Left ventricle myocardium superior (tissue), 1 donor: ENCODE results near the gene FARS2. TPM values are rescaled to one million over a fixed set of nuclear protein-coding genes. Genes with fewer than 3 reads are reported as not detected.
A peak's percentile ranks its signal among the peaks of the same experiment; 100 is the strongest.
"Not testable (repeated sequence)": the region's sequence is repeated elsewhere in the genome, so short reads cannot be mapped to it uniquely, and the experiment has no call there.

Source experiments
- ATAC-seq: fragments of 200-7000 bp; cut with Tn5 transposase; one replicate; pipeline ENCODE4 v1.9.1; 2020; ENCODE audit warnings: mild to moderate bottlenecking, moderate library complexity
- DNase-seq: peaks from one replicate; pipeline ENCODE4 v3.0.0-alpha.2; 2020
- intact Hi-C: fragments of 100-400 bp; cut with micrococcal nuclease; formaldehyde crosslinking; loops from one replicate; pipeline ENCODE4 v1.11.0; 2022
- total RNA-seq: library from RNA; stranded (reverse); fragmentation: NEBNext Ultra II Directional; extraction: Animal tissue kit (Norgen Biotek cat#: 25700); gene quantifications from one replicate; pipeline ENCODE4 v1.2.1, GENCODE V29; 2021
- donor health status: DM: no; HTN: yes; CAD: no; lungs with severe emphysema.

FARS2 gene
- total RNA-seq, 1 donor from 2014 or later = 19.4 TPM

DNA sequence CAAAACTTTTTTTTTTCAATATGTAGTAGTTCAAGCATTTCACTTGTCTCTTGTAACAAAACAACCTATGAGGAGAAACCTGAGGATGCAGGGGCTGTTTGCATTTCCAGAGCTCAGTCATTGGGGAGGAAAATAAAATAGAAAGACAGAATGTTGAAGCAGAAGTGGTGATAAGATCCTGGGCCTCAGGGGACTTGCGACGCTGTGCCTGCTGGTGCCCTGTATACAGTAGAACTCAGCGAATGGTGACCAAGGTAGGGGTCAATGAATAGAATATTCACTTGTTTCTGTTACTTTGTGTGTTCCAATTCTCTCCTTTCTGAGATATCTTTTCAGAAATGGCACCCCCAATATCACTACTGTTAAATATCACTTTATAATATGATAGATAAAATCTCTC lies 271.6 kb downstream of the FARS2 start:
- intact Hi-C loops = no loop called here
- DNase-seq (no peak), ATAC-seq (no peak)

DNA sequence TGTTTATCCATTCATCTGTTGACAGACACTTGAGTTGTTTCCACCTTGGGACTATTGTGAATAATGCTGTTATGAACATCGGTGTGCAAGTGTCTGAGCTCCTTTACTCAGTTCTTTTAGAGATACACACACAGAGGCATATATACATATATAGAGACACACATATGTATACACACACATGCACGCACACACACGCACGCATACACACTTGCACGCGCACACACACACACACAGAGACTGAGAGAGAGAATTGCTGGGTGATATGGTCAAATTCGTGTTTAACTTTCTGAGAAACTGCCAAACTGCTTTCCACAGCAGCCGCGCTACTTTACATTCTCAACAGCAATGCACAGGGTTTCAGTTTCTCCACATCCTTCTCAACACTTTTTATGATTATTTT lies 273.3 kb downstream of the FARS2 start:
- intact Hi-C loops = no loop called here
- no peak for ATAC-seq
- DNase-seq = no peak

DNA sequence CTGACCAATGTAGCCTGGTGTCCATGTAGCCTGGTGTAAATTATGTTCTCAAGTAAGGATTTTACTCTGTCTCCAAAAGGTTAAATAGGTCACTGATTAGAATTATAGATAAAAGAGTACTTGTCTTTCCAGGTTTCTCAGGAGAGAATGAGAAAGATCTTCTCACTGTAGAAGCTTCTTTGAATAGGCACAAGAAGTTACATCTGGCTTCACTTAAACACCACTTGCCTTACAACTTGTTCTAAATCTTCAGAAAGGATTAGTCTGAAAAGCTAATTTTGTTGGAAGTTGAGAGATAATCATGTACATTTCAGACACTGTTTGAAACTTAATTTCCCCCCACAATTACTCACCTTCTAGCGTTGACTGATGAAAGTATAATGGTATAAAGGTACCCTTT lies 275.3 kb downstream of the FARS2 start:
- intact Hi-C loops = no loop called here
- no peak for DNase-seq
- ATAC-seq = no peak

DNA sequence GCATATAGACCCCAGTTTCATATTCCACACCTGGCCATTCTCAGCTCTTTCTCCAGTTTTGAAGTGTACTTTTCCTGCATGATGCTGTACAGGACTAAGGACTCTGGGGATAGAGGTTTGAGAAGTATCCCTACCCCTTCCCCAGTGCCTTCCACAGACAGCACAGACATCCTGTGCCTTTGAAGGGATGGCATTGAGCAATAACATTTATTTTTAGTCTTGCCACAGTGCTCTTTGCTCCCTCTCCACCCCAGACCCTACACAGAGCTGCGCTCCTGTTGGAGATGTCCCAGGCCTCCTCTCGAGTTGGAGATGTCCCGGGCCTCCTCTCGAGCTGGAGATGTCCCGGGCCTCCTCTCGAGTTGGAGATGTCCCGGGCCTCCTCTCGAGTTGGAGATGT lies 275.8 kb downstream of the FARS2 start:
- intact Hi-C loops = no loop called here
- ATAC-seq = peak; percentile 53
- no peak for DNase-seq

DNA sequence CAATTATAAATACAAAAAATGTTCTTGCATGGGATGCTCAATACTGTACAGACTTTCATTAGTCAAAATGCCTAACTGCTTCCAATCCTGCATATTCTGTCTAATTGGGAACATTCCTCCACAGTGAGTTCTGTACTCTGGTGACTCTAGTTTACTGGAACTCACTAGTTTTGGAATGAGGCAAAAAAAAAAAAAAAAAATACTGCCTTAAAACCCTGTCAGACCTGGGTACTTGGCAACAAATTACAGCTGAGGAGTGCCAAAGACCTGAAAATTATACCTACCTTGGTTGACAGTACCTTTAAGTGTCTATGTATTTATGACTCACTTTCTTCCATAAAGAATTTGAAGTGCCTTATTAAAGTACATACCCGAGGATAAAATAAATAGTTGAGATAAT lies 276.7 kb downstream of the FARS2 start:
- ATAC-seq (no peak), DNase-seq (no peak)
- intact Hi-C loops = no loop called here

DNA sequence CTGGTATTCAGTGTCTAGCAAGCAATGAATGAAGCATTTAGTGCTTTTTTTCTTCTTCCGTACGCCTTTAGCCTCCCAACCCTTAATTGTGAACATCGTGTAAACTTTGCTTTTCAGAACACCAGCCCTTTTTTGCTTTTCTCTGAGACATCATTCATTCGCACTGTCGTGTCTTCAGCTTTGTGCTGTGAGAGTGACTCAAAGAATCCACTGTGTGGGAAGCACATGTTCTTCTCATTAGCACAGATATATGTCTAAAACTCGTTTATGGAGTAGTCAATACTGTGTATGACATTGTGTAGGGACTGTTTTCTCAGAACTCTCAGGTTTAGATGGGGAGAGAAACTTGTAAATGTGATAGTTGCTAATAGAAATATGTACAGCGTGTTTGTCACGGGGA lies 279.1 kb downstream of the FARS2 start:
- DNase-seq = no peak
- ATAC-seq = no peak
- intact Hi-C loops = no loop called here

DNA sequence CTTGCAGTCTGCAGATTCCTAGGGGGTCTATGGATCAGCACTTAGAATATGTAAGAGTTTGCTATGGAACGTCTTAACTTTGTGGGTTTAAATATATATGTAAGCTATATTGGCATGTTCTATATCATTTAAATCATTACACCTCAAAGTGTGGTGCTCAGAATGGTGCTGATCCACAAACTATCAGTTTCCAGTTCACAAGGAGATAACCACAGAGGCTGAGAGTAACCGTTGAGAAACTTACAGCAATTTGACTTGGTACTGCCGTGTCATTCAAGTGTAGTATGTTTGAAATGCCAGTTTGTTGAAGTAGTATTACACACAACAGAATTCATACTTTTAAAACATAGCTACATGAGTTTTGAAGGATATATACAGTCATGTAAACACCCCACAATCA lies 279.7 kb downstream of the FARS2 start:
- intact Hi-C loops = no loop called here
- DNase-seq = no peak
- ATAC-seq = no peak

DNA sequence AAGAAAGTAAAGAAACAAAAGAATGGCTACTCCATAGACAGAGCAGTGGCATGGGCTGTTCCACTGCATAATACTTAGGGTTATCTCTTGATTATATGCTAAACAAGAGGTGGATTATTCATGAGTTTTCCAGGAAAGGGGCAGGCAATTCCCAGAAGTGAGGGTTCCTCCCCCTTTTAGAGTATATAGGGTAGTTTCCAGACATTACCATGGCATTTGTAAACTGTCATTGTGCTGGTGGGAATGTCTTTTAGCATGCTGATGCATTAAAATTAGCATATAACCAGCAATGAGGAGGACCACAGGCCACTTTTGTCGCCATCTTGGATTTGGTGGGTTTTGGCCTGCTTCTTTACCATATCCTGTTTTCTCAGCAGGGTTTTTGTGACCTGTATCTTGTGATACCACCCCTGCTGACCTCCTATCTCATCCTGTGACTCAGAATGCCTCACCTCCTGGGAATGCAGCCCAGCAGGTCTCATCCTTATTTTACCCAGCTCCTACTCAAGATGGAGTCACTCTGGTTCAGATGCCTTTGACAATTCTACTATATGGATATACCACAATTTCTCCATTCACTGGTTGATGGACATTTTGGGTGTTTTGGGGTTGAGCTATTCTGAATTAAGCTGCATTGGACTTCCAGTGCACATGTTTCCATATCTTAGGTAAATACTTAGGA lies 280.6 kb downstream of the FARS2 start:
- intact Hi-C loops = no loop called here
- DNase-seq (no peak), ATAC-seq (no peak)

DNA sequence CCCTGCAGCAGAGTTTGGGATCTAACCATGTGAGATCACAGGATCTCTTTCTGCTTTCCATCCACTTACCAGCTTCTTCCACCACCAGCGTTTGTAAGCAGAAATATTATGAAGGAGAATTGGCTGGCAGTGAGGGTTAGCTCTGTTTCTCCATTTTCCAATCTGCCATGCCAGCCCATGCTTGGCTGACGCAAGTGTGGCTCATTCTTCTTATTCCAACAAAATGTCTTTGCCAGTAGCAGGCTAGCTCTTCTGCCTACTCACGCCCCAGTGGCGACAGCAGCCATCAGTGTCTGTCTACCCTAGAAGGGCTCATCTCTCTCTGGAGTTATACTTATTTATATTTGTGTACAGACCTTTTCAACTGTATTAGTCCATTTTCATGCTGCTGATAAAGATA lies 286.2 kb downstream of the FARS2 start:
- ATAC-seq (no peak), DNase-seq (no peak)
- intact Hi-C loops = no loop called here

DNA sequence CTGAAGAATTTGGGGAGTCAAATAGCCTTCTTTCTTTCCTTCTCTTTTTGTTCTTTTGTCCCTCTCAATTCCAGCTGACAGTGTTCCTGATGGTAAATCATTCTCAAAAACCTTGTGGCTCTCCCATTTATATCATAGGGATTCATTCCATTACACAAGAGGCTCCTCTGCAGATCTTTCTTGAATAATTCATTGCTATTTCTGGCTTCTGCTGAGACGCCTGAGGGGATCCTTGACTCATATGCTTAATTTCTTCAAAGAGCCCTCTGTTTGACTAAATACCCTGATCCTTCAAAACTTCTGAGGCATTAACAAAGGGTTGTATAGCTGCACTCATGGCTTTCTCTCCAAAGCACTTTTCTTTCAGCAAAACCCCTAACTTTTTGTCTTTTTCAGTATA lies 289.3 kb downstream of the FARS2 start:
- intact Hi-C loops = no loop called here
- no peak for ATAC-seq
- DNase-seq = no peak

DNA sequence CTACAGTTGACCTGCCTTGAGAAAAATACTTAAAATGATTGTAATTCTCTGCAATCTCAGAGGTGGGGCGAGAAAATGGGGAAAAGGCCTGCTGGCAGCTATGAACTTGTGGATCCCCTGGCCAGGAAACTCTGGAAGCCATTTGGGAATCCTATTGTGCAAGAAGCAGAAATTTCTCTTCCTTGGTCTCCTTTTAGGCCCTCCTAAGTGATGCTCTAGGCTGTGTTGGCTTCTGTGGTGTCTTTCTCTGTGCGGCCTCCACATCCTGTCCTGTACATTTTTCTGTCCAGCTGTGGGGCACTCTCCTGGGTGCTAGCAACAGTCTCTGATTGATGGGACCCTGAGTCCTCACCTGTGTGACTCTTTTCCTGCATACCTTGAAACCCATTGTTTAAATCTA lies 290.9 kb downstream of the FARS2 start:
- peak; percentile 33 for ATAC-seq
- intact Hi-C loops = no loop called here
- DNase-seq = no peak

DNA sequence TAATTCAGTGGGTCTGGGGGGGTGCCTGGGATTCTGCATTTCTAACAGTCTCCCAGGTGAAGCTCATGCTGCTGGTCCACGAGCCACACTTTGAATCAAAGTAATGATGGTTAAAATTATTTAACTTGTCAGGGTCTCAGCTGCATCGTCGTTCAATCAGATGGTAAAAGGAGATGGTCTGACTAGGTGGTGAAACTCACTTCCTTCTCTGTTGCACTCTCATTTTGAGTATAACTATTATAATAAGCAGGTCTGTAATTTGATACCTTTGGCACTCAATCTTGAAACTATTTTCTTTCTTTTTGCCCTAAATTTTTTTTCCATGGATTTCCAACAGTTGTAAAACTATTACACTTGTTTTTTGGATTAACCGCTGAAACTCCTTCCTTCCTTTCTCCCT lies 292.5 kb downstream of the FARS2 start:
- intact Hi-C loops = no loop called here
- ATAC-seq (no peak), DNase-seq (no peak)

DNA sequence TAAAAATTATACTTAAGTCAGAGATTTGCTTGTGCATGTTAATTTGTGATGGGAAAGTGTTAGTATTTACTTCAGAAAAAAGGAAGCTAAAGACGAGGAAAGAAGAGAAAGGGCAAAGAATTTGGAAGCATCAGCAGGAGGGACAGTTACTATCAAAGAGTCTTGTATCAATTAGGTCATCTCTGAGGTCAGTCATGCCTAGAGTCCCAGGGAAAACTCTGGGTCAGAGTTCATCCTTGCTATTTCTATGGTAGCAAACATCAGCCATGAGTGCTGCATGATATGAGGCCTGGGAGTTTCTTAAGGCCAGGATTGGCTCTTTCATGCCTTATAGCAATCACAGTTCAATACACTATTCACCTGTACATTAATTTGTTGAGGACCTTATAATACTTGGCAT lies 292.9 kb downstream of the FARS2 start:
- no peak for ATAC-seq
- intact Hi-C loops = no loop called here
- DNase-seq = no peak

DNA sequence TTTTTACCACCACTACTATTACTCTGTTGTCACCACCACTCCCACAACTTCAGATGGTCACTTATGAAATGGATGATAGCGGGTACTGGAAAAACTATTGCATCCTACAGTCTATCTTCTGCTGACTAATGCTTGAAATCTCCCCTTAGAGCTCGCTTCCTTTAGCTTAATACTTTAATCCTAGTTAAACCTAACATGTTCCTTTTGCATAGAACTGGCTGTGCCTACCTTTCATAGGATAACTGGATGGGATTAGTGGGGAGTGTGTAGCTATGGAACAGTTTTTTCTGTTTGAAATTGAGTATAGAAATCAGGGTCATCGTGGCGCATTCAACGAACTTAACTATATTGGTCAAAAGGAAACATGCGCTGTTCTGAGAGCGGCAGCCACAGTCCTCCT lies 294.7 kb downstream of the FARS2 start:
- DNase-seq (no peak), ATAC-seq (no peak)
- intact Hi-C loops = no loop called here

DNA sequence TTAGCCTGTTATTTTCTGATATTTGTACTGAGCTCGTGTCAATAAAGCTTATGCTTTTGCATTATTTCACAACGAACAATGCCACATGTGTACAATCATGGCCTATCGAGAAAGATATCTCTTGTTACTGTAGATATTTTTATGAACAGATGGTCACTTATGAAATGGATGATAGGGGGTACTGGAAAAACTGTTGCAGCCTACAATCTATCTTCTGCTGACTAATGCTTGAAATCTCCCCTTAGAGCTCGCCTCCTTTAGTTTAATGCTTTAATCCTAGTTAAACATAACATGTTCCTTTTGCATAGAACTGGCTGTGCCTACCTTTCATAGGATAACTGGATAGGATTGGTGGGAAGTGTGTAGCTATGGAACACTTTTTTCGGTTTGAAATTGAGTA lies 296.2 kb downstream of the FARS2 start:
- intact Hi-C loops = no loop called here
- ATAC-seq = no peak
- no peak for DNase-seq

DNA sequence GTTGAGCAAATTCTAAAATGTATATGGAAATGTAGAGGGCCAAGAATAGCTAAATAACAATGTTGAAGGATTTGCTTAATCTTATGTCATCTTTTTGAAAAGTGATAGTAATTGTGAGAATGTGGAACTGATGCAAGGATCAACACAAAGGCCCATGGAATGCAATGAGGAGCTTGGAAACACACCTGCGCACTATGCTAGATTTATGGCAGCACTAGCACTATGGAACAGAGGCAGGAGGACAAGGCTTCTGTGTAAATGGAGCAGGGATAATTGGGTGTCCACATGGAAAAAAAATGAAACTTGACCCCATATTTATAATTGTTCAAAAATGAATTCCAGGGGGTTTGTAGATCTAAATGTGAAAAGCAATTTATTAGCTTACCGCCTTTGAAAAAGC lies 298.3 kb downstream of the FARS2 start:
- intact Hi-C loops = no loop called here
- DNase-seq (no peak), ATAC-seq (no peak)

DNA sequence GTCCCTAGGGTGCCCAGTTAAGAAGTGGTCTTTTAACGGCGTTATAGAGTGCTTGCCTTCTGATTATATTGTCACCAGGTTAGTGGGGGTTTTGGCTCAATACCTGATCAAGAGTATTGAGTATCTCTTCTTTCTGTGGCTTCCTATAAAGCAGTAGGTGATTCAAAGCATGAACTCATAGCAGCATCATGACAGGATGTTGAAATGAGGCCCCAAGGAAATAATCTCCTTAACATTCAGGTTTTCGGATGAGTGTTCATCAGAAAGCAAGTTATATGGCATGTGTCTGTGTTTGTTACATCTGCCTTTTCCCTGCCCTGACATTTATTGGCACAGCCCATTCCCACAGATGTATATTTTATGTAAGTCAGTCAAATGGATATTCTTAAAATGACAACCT lies 301.0 kb downstream of the FARS2 start:
- DNase-seq = no peak
- ATAC-seq = no peak
- intact Hi-C loops = no loop called here

DNA sequence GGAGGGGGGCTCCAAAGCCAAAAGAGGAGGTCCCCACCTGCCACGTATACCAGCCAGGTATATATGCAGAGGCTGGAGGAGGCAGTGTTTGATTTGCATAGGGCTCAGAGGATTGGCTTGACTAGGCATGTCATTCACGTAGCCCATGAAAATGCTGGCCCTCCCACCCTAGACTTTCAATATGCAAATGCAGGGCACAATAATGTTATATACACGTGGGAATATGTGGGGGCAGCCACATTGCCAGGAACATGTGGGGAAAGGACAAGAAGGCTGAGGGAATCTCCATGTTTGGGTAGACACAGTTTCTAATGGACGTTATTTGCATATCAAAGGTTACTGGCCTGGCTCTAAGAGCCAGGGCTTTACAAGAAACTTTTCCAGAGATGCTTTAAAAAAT lies 301.8 kb downstream of the FARS2 start:
- DNase-seq (no peak), ATAC-seq (no peak)
- intact Hi-C loops = no loop called here

DNA sequence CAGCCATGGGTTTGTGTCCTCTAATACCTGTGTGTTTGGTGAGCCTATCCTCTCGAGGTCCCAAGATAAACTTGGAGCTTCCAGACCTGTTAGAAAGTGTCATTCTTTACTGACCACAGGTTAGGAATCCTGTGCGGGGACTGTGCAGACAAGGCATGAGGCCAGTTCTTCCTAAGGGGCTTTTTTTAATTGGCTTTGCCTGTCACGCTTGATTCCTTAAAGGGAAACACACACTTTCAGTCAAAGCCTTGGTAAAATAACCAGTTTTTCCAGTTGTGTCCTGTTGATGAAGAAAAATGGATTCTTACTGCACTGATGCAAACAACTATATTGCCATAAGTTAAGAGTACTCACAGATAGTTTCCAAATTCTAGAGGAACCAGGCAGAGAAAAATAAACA lies 303.4 kb downstream of the FARS2 start:
- ATAC-seq, intact Hi-C loops, DNase-seq: not testable (repeated sequence)

DNA sequence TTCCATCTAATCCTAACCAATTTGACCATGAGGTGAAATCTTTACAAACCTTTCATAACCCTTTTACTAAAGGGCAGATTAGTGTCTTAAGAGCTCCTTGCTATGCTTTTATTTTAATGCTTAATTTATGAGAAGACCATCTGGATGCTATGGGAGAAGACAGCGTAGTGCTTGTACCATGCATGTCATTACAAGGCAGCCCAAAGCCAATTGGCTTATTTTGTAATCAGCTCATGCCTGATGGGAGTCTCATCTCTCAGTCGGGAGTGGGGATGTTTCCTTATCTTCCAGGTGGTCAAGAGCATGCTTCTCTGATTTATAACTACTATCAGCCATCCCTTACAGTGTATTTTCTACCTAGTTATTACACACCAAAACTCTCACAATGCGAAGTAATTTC lies 304.7 kb downstream of the FARS2 start:
- intact Hi-C loops = no loop called here
- DNase-seq (no peak), ATAC-seq (no peak)

DNA sequence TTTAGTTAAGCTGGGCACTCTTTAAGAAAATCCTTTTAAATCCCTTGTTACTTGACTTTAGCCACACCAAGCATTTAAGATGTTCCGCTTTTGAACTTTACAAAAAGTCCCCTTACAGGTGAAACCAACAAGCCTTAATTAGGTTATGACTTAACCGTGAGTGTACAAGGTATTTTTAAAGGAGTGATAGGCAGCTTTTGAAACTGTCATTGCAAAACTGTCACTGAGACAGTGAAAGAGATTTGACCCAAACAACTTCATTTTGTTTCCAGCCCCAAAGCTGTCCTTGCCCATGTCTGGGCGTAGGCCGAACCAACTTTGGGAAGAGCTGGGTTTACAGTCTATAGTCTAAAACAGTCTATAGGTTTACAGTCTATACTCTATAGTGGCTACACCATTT lies 305.4 kb downstream of the FARS2 start:
- intact Hi-C loops = no loop called here
- no peak for ATAC-seq
- no peak for DNase-seq

DNA sequence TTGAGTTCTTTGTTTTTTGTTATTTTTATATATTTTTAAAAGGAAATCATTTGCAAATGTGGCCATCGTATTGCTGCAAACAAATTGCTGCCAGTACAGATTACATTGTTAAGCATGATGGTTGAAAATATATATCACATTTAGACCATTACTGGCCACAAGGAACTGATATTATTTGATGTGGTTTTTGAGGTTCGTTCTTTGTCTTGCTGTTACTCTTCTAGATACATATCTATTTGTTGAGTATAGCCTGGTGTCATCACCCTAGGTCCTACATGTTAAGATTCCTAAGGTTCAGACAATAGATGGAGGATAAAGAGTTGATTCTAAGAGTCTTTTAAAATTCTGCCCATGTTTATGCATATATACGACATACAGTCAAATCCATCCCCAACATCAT lies 306.0 kb downstream of the FARS2 start:
- intact Hi-C loops = no loop called here
- ATAC-seq (no peak), DNase-seq (no peak)
